OCI-LY7 (cell line): ENCODE data around the gene SULT1A4. TPM values are rescaled to one million over a fixed set of nuclear protein-coding genes. Genes with fewer than 3 reads are reported as not detected.
A peak's percentile ranks its signal among the peaks of the same experiment; 100 is the strongest.
"Not testable (repeated sequence)": the region's sequence is repeated elsewhere in the genome, so short reads cannot be mapped to it uniquely, and the experiment has no call there.

Experiments
- Bru-seq: library from RNA; stranded (reverse); fragments of 400-500 nt; gene quantifications from one replicate; lab custom pipeline; 2021; lab: Mats Ljungman, UMichigan
- BruChase-seq, 2 experiments: library from RNA; stranded (reverse); fragments of 400-500 nt; gene quantifications; one replicate each; lab custom pipeline; 2021; lab: Mats Ljungman, UMichigan
- BruUV-seq: library from RNA; stranded (reverse); fragments of 400-500 nt; replicated peaks from 2 replicates; lab custom pipeline; 2021; lab: Mats Ljungman, UMichigan
- CTCF ChIA-PET: fragments of 300-600 bp; sonication (Branson Sonifier 250); formaldehyde crosslinking; loops from one replicate; lab custom pipeline; 2022; ENCODE audit warnings: antibody characterized with exemption; ENCODE audit not compliant: unreplicated experiment; lab: Charles Lee
- POLR2A ChIA-PET: fragments of 300-600 bp; sonication (Branson Sonifier 250); formaldehyde crosslinking; loops from one replicate; lab custom pipeline; 2022; ENCODE audit warnings: antibody characterized with exemption; lab: Charles Lee
- DNase-seq: peaks from one replicate; pipeline ENCODE4 v3.0.0-alpha.2; 2015; ENCODE audit warnings: low spot score
- H2AFZ ChIP-seq: fragments of 200-600 bp; sonication (generic), shearing (Covaris generic); 2 replicates; pipeline ENCODE4 v1.6.1; 2014; ENCODE audit warnings: mild to moderate bottlenecking, antibody characterized with exemption, low read length, moderate library complexity
- H3K27ac ChIP-seq: fragments of 200-600 bp; sonication (generic); 2 replicates; pipeline ENCODE4 v1.5.1; 2014; ENCODE audit warnings: mixed run types, low read depth, mild to moderate bottlenecking, moderate library complexity, low read length, inconsistent platforms; ENCODE audit not compliant: poor library complexity, severe bottlenecking
- H3K36me3 ChIP-seq: fragments of 200-600 bp; sonication (generic); 2 replicates; pipeline ENCODE4 v1.6.1; 2014; ENCODE audit warnings: mild to moderate bottlenecking, antibody characterized with exemption, low read length, moderate library complexity, mixed read lengths; ENCODE audit not compliant: insufficient read depth
- H3K4me1 ChIP-seq: fragments of 200-600 bp; sonication (generic); 2 replicates; pipeline ENCODE4 v1.5.1; 2014; ENCODE audit warnings: mild to moderate bottlenecking, low read length; ENCODE audit not compliant: insufficient read depth, poor library complexity, severe bottlenecking
- H3K4me2 ChIP-seq: fragments of 200-600 bp; sonication (generic); 2 replicates; pipeline ENCODE4 v1.6.1; 2014; ENCODE audit warnings: mild to moderate bottlenecking, low read length
- H3K4me3 ChIP-seq: fragments of 200-600 bp; sonication (generic); 2 replicates; pipeline ENCODE4 v1.5.1; 2014; ENCODE audit warnings: mild to moderate bottlenecking, low read depth, low read length; ENCODE audit not compliant: poor library complexity, severe bottlenecking
- H3K79me2 ChIP-seq: fragments of 200-600 bp; sonication (generic); 2 replicates; pipeline ENCODE4 v1.6.1; 2016; ENCODE audit warnings: low read depth, mild to moderate bottlenecking, low read length, moderate library complexity, mixed read lengths; ENCODE audit not compliant: insufficient read depth
- H3K9me2 ChIP-seq: fragments of 200-600 bp; sonication (generic); 2 replicates; pipeline ENCODE4 v1.6.1; 2016; ENCODE audit warnings: mild to moderate bottlenecking, low read length, mixed read lengths; ENCODE audit not compliant: insufficient read depth
- H3K9me3 ChIP-seq: fragments of 200-600 bp; sonication (generic); 2 replicates; pipeline ENCODE4 v1.6.1; 2014; ENCODE audit warnings: mild to moderate bottlenecking, mixed run types, low read length, mixed read lengths
- H4K20me1 ChIP-seq: fragments of 200-600 bp; sonication (generic); 2 replicates; pipeline ENCODE4 v1.6.1; 2014; ENCODE audit warnings: mild to moderate bottlenecking, antibody characterized with exemption, low read length, moderate library complexity, mixed read lengths; ENCODE audit not compliant: insufficient read depth
- intact Hi-C: fragments of 100-400 bp; cut with micrococcal nuclease; formaldehyde crosslinking; loops from one replicate; pipeline ENCODE4 v1.10.0; 2022; ENCODE audit not compliant: unreplicated experiment
- long read RNA-seq: library from polyadenylated mRNA; stranded (forward); transcript quantifications from one replicate; pipeline ENCODE4 v2.0.0, GENCODE V29; 2022
- total RNA-seq, 2 experiments: library from RNA; depleted of rRNA in 1 of 2; stranded (reverse); fragments of >200 nt in 1 of 2; shearing (Covaris generic) in 1 of 2; gene quantifications; 2 replicates each; pipeline ENCODE4 v1.2.3, GENCODE V29; 2014 to 2022

Gene SULT1A4
- total RNA-seq (2014; rRNA removed; shearing (Covaris generic)) (1.9 and 3.9 TPM in 2 replicates), total RNA-seq (2022) (3.7 and 5.2 TPM in 2 replicates), Bru-seq, nascent RNA (percentile 20 among the genes with signal in this experiment), BruChase-seq, experiment 1, labeled RNA remaining after a 6-hour chase (percentile 23 among the genes with signal in this experiment), BruChase-seq, experiment 2, labeled RNA remaining after a 2-hour chase (percentile 37 among the genes with signal in this experiment)
- long read RNA-seq, partial matches to known transcripts = 1 of 2 reads
- long read RNA-seq, other reads (novel, unspliced or antisense) = 1 of 2 reads

GRCh38 chr16:29459706-29460646, at the start of gene SULT1A4:
Gene SULT1A4 (plus strand): TSS chr16:29459913. CDS start chr16:29461386, 1,473 bp downstream.
- H3K4me3 ChIP-seq, intact Hi-C loops, CTCF ChIA-PET: not testable (repeated sequence)

GRCh38 chr16:29423587-29423986, 36.1 kb upstream of the SULT1A4 start:
- CTCF ChIA-PET, H2AFZ ChIP-seq, H3K9me2 ChIP-seq, H3K27ac ChIP-seq, H3K9me3 ChIP-seq, H4K20me1 ChIP-seq, H3K4me3 ChIP-seq, H3K4me1 ChIP-seq, H3K4me2 ChIP-seq, POLR2A ChIA-PET, BruUV-seq, intact Hi-C loops, DNase-seq, H3K79me2 ChIP-seq, H3K36me3 ChIP-seq: not testable (repeated sequence)

More at GRCh38 chr16:29459706-29460646, at the start of gene SULT1A4:
- H3K4me1 ChIP-seq, DNase-seq, H3K9me3 ChIP-seq, POLR2A ChIA-PET, H3K27ac ChIP-seq, H3K4me2 ChIP-seq, H2AFZ ChIP-seq, H3K79me2 ChIP-seq, H3K9me2 ChIP-seq, H3K36me3 ChIP-seq, BruUV-seq, H4K20me1 ChIP-seq: not testable (repeated sequence)

GRCh38 chr16:29425390-29425789, 34.3 kb upstream of the SULT1A4 start:
- H3K4me3 ChIP-seq, intact Hi-C loops, BruUV-seq, H3K9me3 ChIP-seq, H3K27ac ChIP-seq, DNase-seq, CTCF ChIA-PET, H4K20me1 ChIP-seq, POLR2A ChIA-PET, H3K4me2 ChIP-seq, H3K79me2 ChIP-seq, H3K36me3 ChIP-seq, H2AFZ ChIP-seq, H3K9me2 ChIP-seq, H3K4me1 ChIP-seq: not testable (repeated sequence)

- H3K79me2 ChIP-seq, CTCF ChIA-PET, H3K4me1 ChIP-seq, DNase-seq, H3K9me2 ChIP-seq, BruUV-seq, H3K4me2 ChIP-seq, intact Hi-C loops, H3K9me3 ChIP-seq, H2AFZ ChIP-seq, POLR2A ChIA-PET, H3K4me3 ChIP-seq, H3K36me3 ChIP-seq, H4K20me1 ChIP-seq, H3K27ac ChIP-seq: not testable (repeated sequence)
Observed at GRCh38 chr16:29453754-29454153, 6.0 kb upstream of the SULT1A4 start.

- not testable (repeated sequence) for H3K79me2 ChIP-seq
Observed at GRCh38 chr16:29454269-29454668, 5.4 kb upstream of the SULT1A4 start, which contains the start of the genes BOLA2 and SLX1B. Gene BOLA2 (minus strand): TSS chr16:29454351. CDS start chr16:29454253, 98 bp downstream. Gene SLX1B (plus strand): TSS chr16:29454533.

GRCh38 chr16:29454828-29455227, 4.9 kb upstream of the SULT1A4 start:
- H3K9me3 ChIP-seq, H3K4me1 ChIP-seq, H3K79me2 ChIP-seq, POLR2A ChIA-PET, BruUV-seq, H3K36me3 ChIP-seq, H3K27ac ChIP-seq, H3K4me2 ChIP-seq, H2AFZ ChIP-seq, H4K20me1 ChIP-seq, DNase-seq, H3K4me3 ChIP-seq, H3K9me2 ChIP-seq, intact Hi-C loops, CTCF ChIA-PET: not testable (repeated sequence)

More at GRCh38 chr16:29454269-29454668, 5.4 kb upstream of the SULT1A4 start, which contains the start of the genes BOLA2 and SLX1B:
- H4K20me1 ChIP-seq, H3K36me3 ChIP-seq, H3K4me2 ChIP-seq, H2AFZ ChIP-seq, H3K4me3 ChIP-seq, H3K9me2 ChIP-seq, DNase-seq, H3K27ac ChIP-seq, H3K4me1 ChIP-seq, BruUV-seq, H3K9me3 ChIP-seq, POLR2A ChIA-PET, intact Hi-C loops, CTCF ChIA-PET: not testable (repeated sequence)
